WTC11 (cell line): ENCODE measurements around the gene PCBP3. TPM values are rescaled to one million over a fixed set of nuclear protein-coding genes. Genes with fewer than 3 reads are reported as not detected.

Experiments used
- ATAC-seq: fragments of 200-7000 bp; cut with Tn5 transposase; 2 replicates; pipeline ENCODE4 v1.10.0; 2021; ENCODE audit warnings: mild to moderate bottlenecking, moderate library complexity
- CTCF ChIA-PET: fragments of 300-600 bp; sonication (Branson Sonifier 250); formaldehyde crosslinking; loops from one replicate; lab custom pipeline; 2021; ENCODE audit warnings: antibody characterized with exemption; lab: Charles Lee
- POLR2A ChIA-PET: fragments of 350-600 bp; sonication (Branson Sonifier 250); formaldehyde crosslinking; loops from one replicate; lab custom pipeline; 2021; ENCODE audit warnings: antibody characterized with exemption; lab: Charles Lee
- DNase-seq: peaks from one replicate; pipeline ENCODE4 v3.0.0; 2021; ENCODE audit warnings: low spot score
- H3K27ac Mint-ChIP-seq: 2 replicates; pipeline ENCODE4 v1.8.0; 2021; ENCODE audit warnings: mixed read lengths
- H3K27me3 Mint-ChIP-seq: 2 replicates; pipeline ENCODE4 v1.8.0; 2021; ENCODE audit warnings: low read depth, mild to moderate bottlenecking, moderate library complexity, mixed read lengths
- H3K36me3 Mint-ChIP-seq: 2 replicates; pipeline ENCODE4 v1.8.0; 2021; ENCODE audit warnings: mixed read lengths
- H3K4me1 Mint-ChIP-seq: 2 replicates; pipeline ENCODE4 v1.8.0; 2022; ENCODE audit warnings: mixed read lengths
- H3K4me3 Mint-ChIP-seq: 2 replicates; pipeline ENCODE4 v1.8.0; 2021; ENCODE audit warnings: mild to moderate bottlenecking, moderate library complexity, mixed read lengths
- H3K9me3 Mint-ChIP-seq: 2 replicates; pipeline ENCODE4 v1.8.0; 2021; ENCODE audit warnings: mixed read lengths
- ATF6 ChIP-seq: sonication (generic); formaldehyde crosslinking; IDR thresholded peaks from 2 replicates; pipeline ENCODE4 v1.8.1; 2023; ENCODE audit warnings: mild to moderate bottlenecking, missing genetic modification reagents
- CREM ChIP-seq: sonication (generic); formaldehyde crosslinking; IDR thresholded peaks from 2 replicates; pipeline ENCODE4 v1.8.1; 2022; ENCODE audit warnings: mild to moderate bottlenecking, missing genetic modification reagents, moderate library complexity
- ELF4 ChIP-seq: sonication (generic); formaldehyde crosslinking; IDR thresholded peaks from 2 replicates; pipeline ENCODE4 v1.8.1; 2022; ENCODE audit warnings: low read depth, mild to moderate bottlenecking, moderate library complexity, missing genetic modification reagents
- EMX1 ChIP-seq: fragments of 250-450 bp; sonication (Bioruptor Pico); IDR thresholded peaks from 2 replicates; pipeline ENCODE4 v1.8.0; 2021; ENCODE audit warnings: mild to moderate bottlenecking
- FOXJ3 ChIP-seq: sonication (generic); formaldehyde crosslinking; IDR thresholded peaks from 2 replicates; pipeline ENCODE4 v1.9.0; 2021; ENCODE audit warnings: missing genetic modification reagents, mild to moderate bottlenecking, borderline replicate concordance
- FOXP1 ChIP-seq: sonication (generic); formaldehyde crosslinking; IDR thresholded peaks from 2 replicates; pipeline ENCODE4 v1.8.0; 2022; ENCODE audit warnings: missing genetic modification reagents, mild to moderate bottlenecking, moderate library complexity, borderline replicate concordance
- FOXP4 ChIP-seq: sonication (generic); formaldehyde crosslinking; IDR thresholded peaks from 2 replicates; pipeline ENCODE4 v1.8.0; 2022; ENCODE audit warnings: mild to moderate bottlenecking, missing genetic modification reagents
- HMGXB4 ChIP-seq: sonication (generic); formaldehyde crosslinking; IDR thresholded peaks from 2 replicates; pipeline ENCODE4 v1.8.1; 2023; ENCODE audit warnings: mild to moderate bottlenecking, moderate library complexity, missing genetic modification reagents
- KAT7 ChIP-seq: sonication (generic); formaldehyde crosslinking; IDR thresholded peaks from 2 replicates; pipeline ENCODE4 v1.8.1; 2023; ENCODE audit warnings: missing genetic modification reagents, mild to moderate bottlenecking, borderline replicate concordance
- OVOL2 ChIP-seq: fragments of 250-450 bp; sonication (Bioruptor Pico); IDR thresholded peaks from 2 replicates; pipeline ENCODE4 v1.9.0; 2021; ENCODE audit warnings: mild to moderate bottlenecking, borderline replicate concordance
- USF1 ChIP-seq: sonication (generic); formaldehyde crosslinking; IDR thresholded peaks from 2 replicates; pipeline ENCODE4 v1.8.0; 2022; ENCODE audit warnings: mild to moderate bottlenecking, missing genetic modification reagents
- USF2 ChIP-seq: sonication (generic); formaldehyde crosslinking; IDR thresholded peaks from 2 replicates; pipeline ENCODE4 v1.8.1; 2023; ENCODE audit warnings: mild to moderate bottlenecking, missing genetic modification reagents, moderate library complexity
- ZNF219 ChIP-seq: sonication (generic); formaldehyde crosslinking; IDR thresholded peaks from 2 replicates; pipeline ENCODE4 v1.8.0; 2023; ENCODE audit warnings: missing genetic modification reagents, mild to moderate bottlenecking, borderline replicate concordance
- ZNF396 ChIP-seq: fragments of 250-450 bp; sonication (Bioruptor Pico); IDR thresholded peaks from 2 replicates; pipeline ENCODE4 v1.8.0; 2021; ENCODE audit warnings: mild to moderate bottlenecking, moderate library complexity, borderline replicate concordance
- ZNF423 ChIP-seq: fragments of 250-450 bp; sonication (Bioruptor Pico); IDR thresholded peaks from 2 replicates; pipeline ENCODE4 v2.1.2; 2022; ENCODE audit warnings: mild to moderate bottlenecking, moderate library complexity
- ZNF512 ChIP-seq: sonication (generic); formaldehyde crosslinking; IDR thresholded peaks from 2 replicates; pipeline ENCODE4 v1.8.1; 2022; ENCODE audit warnings: missing genetic modification reagents, borderline replicate concordance
- ZNF671 ChIP-seq: fragments of 250-450 bp; sonication (Bioruptor Pico); IDR thresholded peaks from 2 replicates; pipeline ENCODE4 v1.8.0; 2021; ENCODE audit warnings: mild to moderate bottlenecking
- ZSCAN18 ChIP-seq: fragments of 250-450 bp; sonication (Bioruptor Pico); IDR thresholded peaks from 2 replicates; pipeline ENCODE4 v2.1.2; 2022; ENCODE audit warnings: mild to moderate bottlenecking, moderate library complexity
- total RNA-seq: library from RNA; stranded (reverse); gene quantifications from 3 replicates; pipeline ENCODE4 v1.2.3, GENCODE V29; 2021

PCBP3 gene
- total RNA-seq, 1 experiment from 2014 or later: 8.5 TPM

GRCh38 chr21:45829668-45830067 is 186.1 kb downstream of the PCBP3 start:
- H3K27me3 Mint-ChIP-seq: no peaks in the 10 kb centered on the region
- no peak overlapping the region for H3K27ac Mint-ChIP-seq
- no peak for ATAC-seq
- POLR2A ChIA-PET: interaction anchor here (0.9 kb wide), 1 partner anchor 101 kb away, joined by 3 read pairs; no protein-coding TSS in a partner anchor
- H3K9me3 Mint-ChIP-seq: peaks cover 12% of the 10 kb centered on the region; the same call in 1 of the 2 replicates
- H3K4me1 Mint-ChIP-seq: peaks cover 14% of the 10 kb centered on the region
- DNase-seq: no peak
- no peak for TF ChIP-seq FOXP4
- TF ChIP-seq USF2 (CRISPR knock-in tag): no peak
- no peak for TF ChIP-seq ZNF512 (CRISPR knock-in tag)
- no peak for TF ChIP-seq ZNF423 (CRISPR knock-in tag)
- TF ChIP-seq ZNF396 (CRISPR knock-in tag): no peak
- no peak for TF ChIP-seq EMX1 (CRISPR knock-in tag)
- TF ChIP-seq ZNF671: no peak
- no peak for TF ChIP-seq ATF6
- TF ChIP-seq FOXP1: no peak
- no peak for TF ChIP-seq KAT7 (CRISPR knock-in tag)
- TF ChIP-seq ZSCAN18: no peak
- no peak for TF ChIP-seq HMGXB4 (CRISPR knock-in tag)
- TF ChIP-seq USF1 (CRISPR knock-in tag): no peak
- no peak for TF ChIP-seq OVOL2 (CRISPR knock-in tag)
- no peak for TF ChIP-seq FOXJ3 (CRISPR knock-in tag)
- no peak for TF ChIP-seq CREM
- no peak for TF ChIP-seq ELF4 (CRISPR knock-in tag)
- no peak for TF ChIP-seq ZNF219
- no peaks in the 10 kb centered on the region; the same call in 1 of the 2 replicates for H3K36me3 Mint-ChIP-seq
- H3K4me3 Mint-ChIP-seq: no peak overlapping the region
- CTCF ChIA-PET: interaction anchor here (0.8 to 1.3 kb wide), 2 partner anchors 9 to 32 kb away, joined by 3 to 5 read pairs; no protein-coding TSS in a partner anchor
